Activated naive CD8-positive, alpha-beta T cell treated with anti-CD3 and anti-CD28 coated beads, Interleukin-2, amount 50 U/mL, for 24 hours (primary cell): Measurements from ENCODE around the gene PRTG.
"Not testable (repeated sequence)": the region's sequence is repeated elsewhere in the genome, so short reads cannot be mapped to it uniquely, and the experiment has no call there.

Experiments
- ATAC-seq: fragments of 150-1000 bp; cut with Tn5 transposase; one replicate; pipeline ENCODE4 v1.10.0; 2021
- DNase-seq: peaks from one replicate; pipeline ENCODE4 v3.0.0; 2021
- H3K27ac Mint-ChIP-seq: one replicate; pipeline ENCODE4 v1.8.0; 2021; ENCODE audit warnings: mild to moderate bottlenecking, mixed read lengths
- H3K27me3 Mint-ChIP-seq: one replicate; pipeline ENCODE4 v1.8.0; 2021; ENCODE audit warnings: mixed read lengths
- H3K36me3 Mint-ChIP-seq: one replicate; pipeline ENCODE4 v1.8.0; 2021; ENCODE audit warnings: low read depth, mixed read lengths
- H3K4me1 Mint-ChIP-seq: one replicate; pipeline ENCODE4 v1.8.0; 2021; ENCODE audit warnings: mixed read lengths
- H3K4me3 Mint-ChIP-seq: one replicate; pipeline ENCODE4 v1.8.0; 2021; ENCODE audit warnings: mild to moderate bottlenecking, moderate library complexity, mixed read lengths
- H3K9me3 Mint-ChIP-seq: one replicate; pipeline ENCODE4 v1.8.0; 2021; ENCODE audit warnings: mixed read lengths

PRTG gene, protein sequence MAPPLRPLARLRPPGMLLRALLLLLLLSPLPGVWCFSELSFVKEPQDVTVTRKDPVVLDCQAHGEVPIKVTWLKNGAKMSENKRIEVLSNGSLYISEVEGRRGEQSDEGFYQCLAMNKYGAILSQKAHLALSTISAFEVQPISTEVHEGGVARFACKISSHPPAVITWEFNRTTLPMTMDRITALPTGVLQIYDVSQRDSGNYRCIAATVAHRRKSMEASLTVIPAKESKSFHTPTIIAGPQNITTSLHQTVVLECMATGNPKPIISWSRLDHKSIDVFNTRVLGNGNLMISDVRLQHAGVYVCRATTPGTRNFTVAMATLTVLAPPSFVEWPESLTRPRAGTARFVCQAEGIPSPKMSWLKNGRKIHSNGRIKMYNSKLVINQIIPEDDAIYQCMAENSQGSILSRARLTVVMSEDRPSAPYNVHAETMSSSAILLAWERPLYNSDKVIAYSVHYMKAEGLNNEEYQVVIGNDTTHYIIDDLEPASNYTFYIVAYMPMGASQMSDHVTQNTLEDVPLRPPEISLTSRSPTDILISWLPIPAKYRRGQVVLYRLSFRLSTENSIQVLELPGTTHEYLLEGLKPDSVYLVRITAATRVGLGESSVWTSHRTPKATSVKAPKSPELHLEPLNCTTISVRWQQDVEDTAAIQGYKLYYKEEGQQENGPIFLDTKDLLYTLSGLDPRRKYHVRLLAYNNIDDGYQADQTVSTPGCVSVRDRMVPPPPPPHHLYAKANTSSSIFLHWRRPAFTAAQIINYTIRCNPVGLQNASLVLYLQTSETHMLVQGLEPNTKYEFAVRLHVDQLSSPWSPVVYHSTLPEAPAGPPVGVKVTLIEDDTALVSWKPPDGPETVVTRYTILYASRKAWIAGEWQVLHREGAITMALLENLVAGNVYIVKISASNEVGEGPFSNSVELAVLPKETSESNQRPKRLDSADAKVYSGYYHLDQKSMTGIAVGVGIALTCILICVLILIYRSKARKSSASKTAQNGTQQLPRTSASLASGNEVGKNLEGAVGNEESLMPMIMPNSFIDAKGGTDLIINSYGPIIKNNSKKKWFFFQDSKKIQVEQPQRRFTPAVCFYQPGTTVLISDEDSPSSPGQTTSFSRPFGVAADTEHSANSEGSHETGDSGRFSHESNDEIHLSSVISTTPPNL

DNA sequence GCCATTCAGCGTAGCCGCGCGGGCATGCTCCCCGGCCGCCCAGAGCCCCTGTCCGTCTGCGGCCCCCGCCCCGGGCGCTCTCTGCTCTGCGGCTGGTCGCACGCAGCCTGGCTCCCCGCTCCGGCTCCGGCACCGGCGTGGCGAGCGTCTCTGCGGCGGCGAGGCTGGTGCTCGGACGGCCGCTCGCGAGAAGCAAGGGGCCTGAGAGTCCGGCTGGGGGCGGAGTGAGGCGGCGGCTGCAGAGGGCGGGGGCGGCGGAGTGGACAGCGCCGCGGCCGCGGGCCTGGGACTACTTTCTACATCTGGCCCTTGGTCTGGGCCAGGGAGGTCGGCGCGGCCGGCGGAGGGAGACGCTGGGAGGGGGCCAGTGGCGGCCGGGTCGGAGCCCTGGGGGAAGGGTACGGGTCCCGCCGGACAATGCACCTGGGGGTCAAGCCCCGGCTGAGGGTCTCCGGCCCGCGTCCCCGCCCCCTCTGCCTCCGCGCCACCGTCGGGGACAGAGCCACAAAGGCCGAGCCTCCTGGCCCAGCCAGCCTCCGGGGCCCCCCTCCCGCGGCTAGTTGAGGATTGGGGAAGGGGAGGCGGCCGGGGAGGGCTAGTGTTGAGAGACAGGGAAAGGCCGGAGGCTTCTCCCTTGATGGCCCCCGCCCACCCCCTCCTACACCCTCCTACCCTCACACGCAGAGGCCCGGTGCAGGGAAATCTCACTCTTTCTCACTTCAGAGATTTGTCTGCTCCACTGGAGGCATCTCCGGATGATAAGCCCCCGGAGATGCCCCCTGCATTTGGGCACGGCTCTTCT, at the start of gene PRTG:
Gene PRTG (minus strand): TSS at position 226 of the 802 bp plus-strand sequence. CDS start 221 bp downstream, at position 5.
- no peak within 1 kb of the TSS for H3K27ac Mint-ChIP-seq
- no peak for DNase-seq
- no peaks in the 10 kb centered on the region for H3K4me1 Mint-ChIP-seq

DNA sequence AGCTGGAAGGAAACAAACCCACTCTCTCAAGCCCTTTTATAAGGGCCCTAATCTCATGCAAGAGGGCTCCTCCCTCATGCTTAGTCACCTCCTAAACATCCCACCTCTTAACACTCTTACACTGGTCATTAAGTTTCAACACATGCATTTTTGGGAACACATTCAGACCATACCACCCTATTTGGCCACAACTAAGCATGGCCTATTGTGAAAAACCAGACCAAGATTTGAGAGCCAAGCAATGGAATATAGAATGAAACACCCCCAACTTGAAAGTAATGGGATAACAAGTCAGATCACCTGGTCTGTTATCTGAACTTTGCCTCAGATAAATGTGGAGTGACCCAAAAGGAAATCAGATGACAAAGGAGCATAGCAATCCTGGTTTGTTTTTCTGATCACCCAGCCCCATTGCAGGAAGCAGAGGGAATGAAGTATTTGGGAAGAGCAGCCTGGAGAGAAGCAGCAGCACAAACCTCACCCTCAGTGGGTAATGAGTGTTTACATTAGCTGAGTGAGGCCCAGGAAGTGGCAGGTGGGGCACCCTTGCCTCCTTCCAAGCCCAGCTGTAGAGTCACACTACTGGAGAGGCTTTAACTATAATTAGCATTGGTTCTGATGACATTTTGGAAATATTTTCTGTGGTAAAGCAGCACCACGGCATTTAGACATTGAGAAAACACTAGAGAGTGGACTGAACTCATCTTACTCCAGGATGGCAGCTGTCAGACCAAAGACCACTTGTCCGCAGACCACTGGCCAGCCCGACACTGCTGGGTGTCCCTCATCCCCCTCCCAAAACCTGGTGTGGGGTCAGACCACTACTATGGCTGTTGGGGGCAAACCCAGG, 48.8 kb upstream of the PRTG start:
- H3K4me3 Mint-ChIP-seq = no peak overlapping the region
- no peak for ATAC-seq
- H3K27ac Mint-ChIP-seq = no peak overlapping the region
- H3K9me3 Mint-ChIP-seq = peaks cover 6% of the 10 kb centered on the region
- no peaks in the 10 kb centered on the region for H3K36me3 Mint-ChIP-seq
- no peak for DNase-seq
- H3K27me3 Mint-ChIP-seq = peaks cover under 1% of the 10 kb centered on the region
- H3K4me1 Mint-ChIP-seq = no peaks in the 10 kb centered on the region

More for the DNA sequence above, at the start of gene PRTG:
- Mint-ChIP-seq H3K9me3 (no peaks in the 10 kb centered on the region), H3K4me3 (peak within 1 kb of the TSS; percentile 49), H3K27me3 (peaks cover 29% of the 10 kb centered on the region), H3K36me3 (no peaks in the 10 kb centered on the region)
- no peak for ATAC-seq

DNA sequence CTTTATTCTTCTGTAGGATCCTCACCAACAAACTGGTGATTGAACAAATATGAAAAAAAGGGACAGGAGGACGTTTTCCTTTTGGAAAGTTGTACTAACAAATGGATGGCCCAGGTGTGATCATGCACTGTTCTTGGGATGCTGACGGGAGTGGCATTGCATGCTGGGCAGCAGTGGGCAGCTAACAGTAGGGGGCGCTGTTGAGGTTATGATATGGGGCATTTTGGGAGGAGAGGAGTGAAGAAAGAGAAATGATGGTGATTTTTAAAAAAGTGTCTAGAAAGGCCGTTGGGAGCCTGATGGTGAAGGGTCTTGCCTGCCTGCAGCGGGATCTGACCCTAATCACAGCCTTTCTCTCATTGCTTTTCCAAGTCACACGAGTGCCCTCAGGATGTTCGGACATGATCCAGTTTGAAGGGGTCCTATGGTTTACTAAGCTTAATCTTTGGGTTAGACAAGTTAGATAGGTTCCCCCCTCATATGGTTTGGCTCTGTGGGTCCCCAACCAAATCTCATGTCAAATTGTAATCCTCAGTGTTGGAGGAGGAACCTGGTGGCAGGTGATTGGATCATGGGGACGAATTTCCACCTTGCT, 46.2 kb upstream of the PRTG start:
- Mint-ChIP-seq H3K4me1 (no peaks in the 10 kb centered on the region), H3K27ac (no peak overlapping the region), H3K36me3 (no peaks in the 10 kb centered on the region), H3K27me3 (peaks cover 4% of the 10 kb centered on the region), H3K4me3 (no peak overlapping the region), H3K9me3 (peaks cover 6% of the 10 kb centered on the region)
- ATAC-seq (no peak), DNase-seq (peak; percentile 67)

DNA sequence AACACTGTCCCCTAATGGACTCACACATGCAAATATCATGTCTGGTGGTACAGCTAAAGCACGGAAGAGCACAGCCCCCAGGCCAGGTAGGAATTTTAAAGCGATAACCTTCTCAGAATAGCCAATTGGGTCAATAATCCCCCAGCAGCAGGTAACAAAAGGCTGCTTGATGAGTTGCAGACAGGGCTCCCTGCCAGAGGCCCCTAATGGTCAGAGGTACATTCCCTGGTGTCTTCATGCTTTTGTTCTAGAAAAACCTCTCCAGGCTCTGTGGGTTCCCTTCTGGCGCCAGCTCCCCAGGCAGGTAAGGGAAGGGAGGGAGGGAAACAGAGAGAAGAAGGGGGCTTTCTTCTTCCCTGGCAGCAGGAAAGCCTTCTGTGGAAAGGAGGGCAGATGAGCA, 43.4 kb upstream of the PRTG start:
- Mint-ChIP-seq H3K4me3 (no peak overlapping the region), H3K27ac (no peak overlapping the region), H3K27me3 (peaks cover 4% of the 10 kb centered on the region), H3K4me1 (no peaks in the 10 kb centered on the region), H3K36me3 (no peaks in the 10 kb centered on the region), H3K9me3 (no peaks in the 10 kb centered on the region)
- DNase-seq = no peak
- no peak for ATAC-seq

DNA sequence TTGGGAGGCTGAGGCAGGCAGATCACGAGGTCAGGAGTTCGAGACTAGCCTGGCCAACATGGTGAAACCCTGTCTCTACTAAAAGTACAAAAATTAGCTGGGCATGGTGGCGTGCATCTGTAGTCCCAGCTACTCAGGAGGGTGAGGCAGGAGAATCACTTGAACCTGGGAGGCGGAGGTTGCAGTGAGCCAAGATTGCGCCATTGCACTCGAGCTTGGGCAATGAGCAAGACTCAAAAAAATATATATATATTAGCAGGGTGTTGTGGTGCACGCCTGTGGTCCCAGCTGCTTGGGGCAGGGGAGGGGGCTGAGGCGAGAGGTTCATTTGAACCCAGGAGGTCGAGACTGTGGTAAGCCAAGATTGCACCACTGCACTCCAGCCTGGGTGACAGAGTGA, 42.6 kb upstream of the PRTG start:
- not testable (repeated sequence) for H3K4me1 Mint-ChIP-seq, H3K36me3 Mint-ChIP-seq, H3K4me3 Mint-ChIP-seq, ATAC-seq, DNase-seq, H3K9me3 Mint-ChIP-seq, H3K27me3 Mint-ChIP-seq, H3K27ac Mint-ChIP-seq

DNA sequence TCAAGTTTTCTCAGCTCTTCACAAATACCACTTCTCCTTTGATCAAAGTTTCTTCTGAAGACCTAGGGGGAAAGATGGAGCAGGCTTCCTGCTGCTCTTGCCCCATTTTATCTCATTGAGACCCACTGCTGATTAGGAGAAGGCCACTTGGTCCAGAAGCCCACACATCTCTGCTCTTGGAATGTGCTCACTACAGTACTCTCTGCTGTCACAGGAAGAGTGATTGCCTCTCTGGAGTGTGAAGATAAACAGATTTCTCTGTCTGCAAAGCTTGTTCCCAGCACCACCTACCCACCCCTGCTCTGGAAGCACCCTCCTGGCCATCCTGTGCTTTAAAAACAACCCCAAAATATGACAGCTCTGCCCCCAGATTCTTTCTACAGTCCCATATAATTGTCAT, 41.3 kb upstream of the PRTG start:
- Mint-ChIP-seq H3K27me3 (peaks cover 8% of the 10 kb centered on the region), H3K4me3 (no peak overlapping the region), H3K36me3 (no peaks in the 10 kb centered on the region), H3K27ac (no peak overlapping the region), H3K9me3 (no peaks in the 10 kb centered on the region), H3K4me1 (no peaks in the 10 kb centered on the region)
- DNase-seq = no peak
- ATAC-seq = no peak

DNA sequence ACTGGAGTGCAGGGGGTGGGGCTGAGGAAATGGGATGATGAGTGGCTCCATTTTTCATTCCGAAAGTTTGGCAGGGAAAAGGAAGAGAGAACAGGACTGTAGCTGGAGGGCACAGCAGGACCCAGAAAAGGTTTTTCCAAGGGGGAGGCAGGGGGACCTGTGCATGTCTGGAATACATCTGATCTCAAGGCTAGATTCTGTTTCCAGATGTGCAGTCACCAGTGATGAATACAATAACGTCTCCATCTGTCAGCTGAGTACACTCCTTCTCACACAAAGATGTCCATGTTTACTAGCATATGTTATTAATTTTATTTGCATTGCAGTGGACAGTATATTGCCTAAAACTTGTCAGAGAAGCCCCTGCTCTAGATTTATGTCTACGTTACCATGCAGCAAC, 39.9 kb upstream of the PRTG start:
- Mint-ChIP-seq H3K4me1 (no peaks in the 10 kb centered on the region), H3K27me3 (peaks cover 10% of the 10 kb centered on the region), H3K36me3 (no peaks in the 10 kb centered on the region), H3K9me3 (no peaks in the 10 kb centered on the region), H3K4me3 (no peak overlapping the region), H3K27ac (no peak overlapping the region)
- no peak for DNase-seq
- ATAC-seq = no peak

DNA sequence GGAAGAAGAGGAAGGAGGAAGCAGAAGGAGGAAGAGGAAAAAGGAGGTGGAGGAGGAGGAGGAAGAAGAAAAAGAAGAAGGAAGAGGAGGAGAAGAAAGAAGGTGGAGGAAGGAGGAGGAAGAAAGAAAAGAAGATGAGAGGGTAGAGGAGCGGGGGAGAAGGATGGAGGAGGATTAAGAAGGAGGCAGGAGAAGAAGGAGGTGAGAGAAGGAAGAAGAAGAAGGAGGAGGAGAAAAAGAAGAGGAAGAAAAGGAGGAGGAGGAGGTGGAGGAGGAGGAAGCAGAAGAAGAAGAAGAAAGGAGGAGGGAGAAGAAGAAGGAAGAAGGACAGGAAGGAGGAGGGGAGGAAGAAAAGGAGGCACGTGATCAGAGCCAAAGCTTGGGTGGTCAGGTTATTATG, 37.3 kb upstream of the PRTG start:
- ATAC-seq (no peak), DNase-seq (no peak)
- Mint-ChIP-seq H3K4me1 (no peaks in the 10 kb centered on the region), H3K9me3 (no peaks in the 10 kb centered on the region), H3K4me3 (no peak overlapping the region), H3K36me3 (no peaks in the 10 kb centered on the region), H3K27ac (no peak overlapping the region), H3K27me3 (peaks cover 10% of the 10 kb centered on the region)

DNA sequence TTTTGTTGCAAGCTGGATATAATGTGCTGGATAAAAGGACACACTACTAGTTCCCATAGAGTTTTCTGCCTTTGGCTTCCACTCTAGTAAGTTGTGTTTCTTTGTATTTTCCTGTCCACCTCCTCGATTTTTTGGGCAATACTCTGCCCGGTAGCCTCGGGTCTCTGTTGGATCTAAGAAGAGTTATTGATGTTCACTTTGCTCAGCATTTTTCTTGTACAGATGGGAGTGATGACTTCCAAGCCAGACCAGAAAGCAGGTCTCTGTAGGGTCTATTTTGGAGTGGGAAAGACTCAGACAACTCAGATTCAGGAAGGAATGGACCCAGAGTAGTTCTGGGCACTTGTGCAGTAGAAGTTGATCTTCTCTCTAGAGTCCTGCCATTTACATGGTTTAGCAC, 36.0 kb upstream of the PRTG start:
- Mint-ChIP-seq H3K27me3 (peaks cover 10% of the 10 kb centered on the region), H3K9me3 (no peaks in the 10 kb centered on the region), H3K4me1 (no peaks in the 10 kb centered on the region), H3K36me3 (no peaks in the 10 kb centered on the region), H3K27ac (no peak overlapping the region), H3K4me3 (no peak overlapping the region)
- ATAC-seq (no peak), DNase-seq (no peak)

DNA sequence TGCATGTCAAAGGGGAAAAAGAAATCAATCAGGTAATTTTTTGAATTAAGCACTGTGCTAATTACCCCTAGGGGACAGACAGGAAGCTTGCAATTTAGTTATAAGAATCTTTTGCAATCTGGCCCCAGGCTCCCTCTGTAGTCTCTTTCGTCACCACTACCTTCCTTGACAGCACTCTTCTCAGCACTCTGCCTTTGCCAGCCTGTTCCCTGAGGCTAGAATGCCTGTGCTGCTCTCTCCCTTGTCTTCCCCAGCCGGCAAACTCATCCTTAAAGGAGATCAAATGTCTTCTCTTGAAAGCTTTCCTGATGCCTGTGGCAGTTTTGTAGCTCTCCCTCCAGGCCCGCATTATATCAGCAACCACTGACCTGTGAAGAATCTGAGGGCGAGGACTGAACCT, 32.4 kb upstream of the PRTG start:
- Mint-ChIP-seq H3K9me3 (no peaks in the 10 kb centered on the region), H3K36me3 (no peaks in the 10 kb centered on the region), H3K4me3 (no peak overlapping the region), H3K27ac (no peak overlapping the region), H3K4me1 (no peaks in the 10 kb centered on the region), H3K27me3 (peaks cover 11% of the 10 kb centered on the region)
- ATAC-seq (no peak), DNase-seq (no peak)

DNA sequence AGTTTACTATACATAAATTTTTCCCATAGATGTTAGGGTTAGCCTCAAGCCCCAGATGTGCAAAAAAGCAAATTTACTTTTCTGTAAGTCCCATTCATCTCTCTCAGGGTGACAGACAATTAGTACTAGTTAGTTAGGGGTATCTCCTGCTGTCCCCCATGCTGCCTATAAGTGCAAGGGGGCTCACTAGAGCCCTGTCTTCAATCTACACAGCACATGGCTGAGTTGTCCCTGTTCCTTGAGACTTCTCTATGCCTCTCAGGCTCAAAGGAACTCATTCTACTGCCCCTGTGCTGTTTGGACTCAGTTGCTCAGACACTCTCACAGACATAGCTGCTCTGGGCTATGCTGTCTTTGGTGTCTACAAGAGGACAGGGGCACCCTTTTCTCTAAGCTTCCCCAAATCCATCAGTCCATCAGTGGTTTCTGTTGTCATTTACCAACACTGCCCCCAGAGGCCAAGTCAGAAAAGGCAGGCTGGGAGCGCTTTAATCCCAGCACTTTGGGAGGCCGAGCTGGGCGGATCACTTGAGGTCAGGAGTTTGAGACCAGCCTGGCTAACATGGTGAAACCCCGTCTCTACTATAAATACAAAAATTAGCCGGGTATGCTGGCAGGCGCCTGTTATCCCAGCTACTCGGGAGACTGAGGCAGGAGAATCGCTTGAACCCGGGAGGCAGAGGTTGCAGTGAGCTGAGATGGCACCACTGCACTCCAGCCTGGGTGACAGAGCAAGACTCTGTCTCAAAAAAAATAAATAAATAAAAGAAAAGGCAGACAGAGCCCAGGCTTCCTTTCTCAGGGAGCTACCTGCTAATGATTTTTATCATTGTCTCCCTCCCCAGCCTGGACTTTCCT, 31.4 kb upstream of the PRTG start:
- ATAC-seq (peak; percentile 36), DNase-seq (peak; percentile 42)
- Mint-ChIP-seq H3K9me3 (no peaks in the 10 kb centered on the region), H3K27me3 (peaks cover 9% of the 10 kb centered on the region), H3K4me3 (no peak overlapping the region), H3K4me1 (no peaks in the 10 kb centered on the region), H3K36me3 (no peaks in the 10 kb centered on the region), H3K27ac (no peak overlapping the region)

DNA sequence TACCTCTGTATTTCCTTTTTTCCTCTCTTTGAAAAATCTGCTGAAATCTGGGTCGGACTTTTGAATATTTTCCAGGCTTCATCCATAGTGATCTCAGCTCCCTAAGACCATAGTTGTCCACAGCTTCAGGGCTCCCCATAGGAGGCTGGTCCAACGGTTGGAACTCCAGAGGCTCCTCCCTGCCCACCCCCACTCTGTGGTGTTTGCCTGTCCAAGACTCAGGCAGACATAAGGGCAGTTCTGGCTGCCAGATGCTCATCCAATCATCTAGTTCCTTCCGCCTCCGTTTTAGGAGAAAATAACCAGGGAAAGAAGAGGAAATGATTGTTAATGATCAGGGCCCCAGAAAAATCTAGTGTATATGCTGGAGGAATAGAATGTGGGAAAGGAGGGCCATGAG, 27.9 kb upstream of the PRTG start:
- ATAC-seq (no peak), DNase-seq (no peak)
- Mint-ChIP-seq H3K27me3 (peaks cover 7% of the 10 kb centered on the region), H3K27ac (no peak overlapping the region), H3K36me3 (no peaks in the 10 kb centered on the region), H3K4me3 (no peak overlapping the region), H3K4me1 (peaks cover 2% of the 10 kb centered on the region), H3K9me3 (no peaks in the 10 kb centered on the region)
